HG02938 (cell line): ENCODE data around the gene ADAP1.
"Not testable (repeated sequence)": the region's sequence is repeated elsewhere in the genome, so short reads cannot be mapped to it uniquely, and the experiment has no call there.

Experiments
- ATAC-seq: cut with Tn5 transposase; IDR thresholded peaks from one replicate; pipeline ENCODE4 v1.9.1; 2021; ENCODE audit warnings: mild to moderate bottlenecking, moderate library complexity; ENCODE audit not compliant: unreplicated experiment

ADAP1 gene

GRCh38 chr7:960269-960871 lies 5.9 kb upstream of the ADAP1 start:
- no peak for ATAC-seq

GRCh38 chr7:959740-960139 lies 5.3 kb upstream of the ADAP1 start:
- ATAC-seq: not testable (repeated sequence)

GRCh38 chr7:959271-959670 lies 4.8 kb upstream of the ADAP1 start:
- no peak for ATAC-seq

GRCh38 chr7:958221-959200 lies 4.0 kb upstream of the ADAP1 start:
- ATAC-seq: no peak

GRCh38 chr7:957418-958220 lies 3.1 kb upstream of the ADAP1 start:
- ATAC-seq: no peak

GRCh38 chr7:956031-956430 lies 1.6 kb upstream of the ADAP1 start:
- no peak for ATAC-seq

- ATAC-seq: no peak
Observed at GRCh38 chr7:953547-954327, 743 bp downstream of the ADAP1 start.

- ATAC-seq: no peak
Observed at GRCh38 chr7:952548-953441, 1.7 kb downstream of the ADAP1 start.

GRCh38 chr7:951881-952547 lies 2.5 kb downstream of the ADAP1 start:
- no peak for ATAC-seq

- ATAC-seq: no peak
Observed at GRCh38 chr7:949021-949934, 5.2 kb downstream of the ADAP1 start.

- ATAC-seq: no peak
Observed at GRCh38 chr7:947391-948210, 6.9 kb downstream of the ADAP1 start.

GRCh38 chr7:946256-946996 lies 8.1 kb downstream of the ADAP1 start:
- no peak for ATAC-seq

- no peak for ATAC-seq
Observed at GRCh38 chr7:945556-946255, 8.8 kb downstream of the ADAP1 start.

- ATAC-seq: no peak
Observed at GRCh38 chr7:945147-945555, 9.3 kb downstream of the ADAP1 start.

- no peak for ATAC-seq
Observed at GRCh38 chr7:944744-945143, 9.7 kb downstream of the ADAP1 start.

- not testable (repeated sequence) for ATAC-seq
Observed at GRCh38 chr7:943793-944192, 10.7 kb downstream of the ADAP1 start.
